Small intestine (tissue), 7 donors: ENCODE measurements around the gene VHLL. TPM values are rescaled to one million over a fixed set of nuclear protein-coding genes. Genes with fewer than 3 reads are reported as not detected.

Experiments
- DNase-seq, 2 donors: peaks; one replicate each; pipeline versions ENCODE4 v3.0.0 to v3.0.0-alpha.2; 2013
- FAIRE-seq: peaks from 2 replicates; lab custom pipeline; 2012; peaks lifted over from hg19 to GRCh38; lab: Jason Lieb, UNC
- H3K27ac ChIP-seq, 3 donors: one replicate each; pipeline ENCODE4 v1.5.1; 2013; ENCODE audit warnings: low read length in 2 of 3, mild to moderate bottlenecking in 2 of 3, control low read depth in 1 of 3, inconsistent platforms in 1 of 3, low read depth in 1 of 3, moderate library complexity in 1 of 3
- H3K27me3 ChIP-seq, 3 donors: one replicate each; pipeline ENCODE4 v1.6.1; 2013; ENCODE audit warnings: low read length in 3 of 3, inconsistent platforms in 1 of 3; ENCODE audit not compliant: control insufficient read depth in 3 of 3, insufficient read depth in 3 of 3
- H3K36me3 ChIP-seq, 3 donors: one replicate each; pipeline ENCODE4 v1.6.1; 2013; ENCODE audit warnings: low read length in 3 of 3, inconsistent platforms in 1 of 3, low read depth in 1 of 3, mild to moderate bottlenecking in 1 of 3, moderate library complexity in 1 of 3; ENCODE audit not compliant: control insufficient read depth in 3 of 3, insufficient read depth in 2 of 3
- H3K4me1 ChIP-seq, 3 donors: one replicate each; pipeline ENCODE4 v1.6.1; 2013; ENCODE audit warnings: low read length in 2 of 3, inconsistent platforms in 1 of 3, low read depth in 1 of 3, mild to moderate bottlenecking in 1 of 3, moderate library complexity in 1 of 3; ENCODE audit not compliant: control insufficient read depth in 3 of 3, insufficient read depth in 2 of 3
- H3K4me3 ChIP-seq, 3 donors: one replicate each; pipeline ENCODE4 v1.5.1; 2013; ENCODE audit warnings: low read length in 3 of 3, control low read depth in 1 of 3, inconsistent platforms in 1 of 3, low read depth in 1 of 3, mild to moderate bottlenecking in 1 of 3, moderate library complexity in 1 of 3
- H3K9me3 ChIP-seq, 2 donors: one replicate each; pipeline ENCODE4 v1.6.1; 2013; ENCODE audit warnings: low read depth in 1 of 2, low read length in 1 of 2; ENCODE audit not compliant: control insufficient read depth in 2 of 2, insufficient read depth in 1 of 2
- WGBS, 3 donors: extraction: QIAGEN DNeasy Blood & Tissue Kit; methylation state at CpG; one replicate each; pipeline ENCODE4 v1.1.7; 2013; 5-methylcytosine and 5-hydroxymethylcytosine counted together
- polyA plus RNA-seq, 4 donors: library from polyadenylated mRNA; stranded (reverse) in 3 of 4; unstranded in 1 of 4; fragments of 200-250 nt in 3 of 4; fragments of 120-200 nt in 1 of 4; gene quantifications; one replicate each; pipeline versions ENCODE4 v1.2.1 to v1.2.3, GENCODE V29; 2013
- donor health status: healthy with polysubstance abuse.
- donor health status: control.
- donor health status: control.
- donor health status: Bipolar disorder and iron deficiency.
- donor health status: healthy.

The VHLL gene
- polyA plus RNA-seq, 4 donors, result not detected

GRCh38 chr1:156259805-156260204 lies 39.3 kb downstream of the VHLL start:
- Histone ChIP-seq H3K4me1 (no peaks in the 10 kb centered on the region), H3K27ac (no peak overlapping the region), H3K9me3 (no peaks in the 10 kb centered on the region), H3K27me3 (no peaks in the 10 kb centered on the region), H3K4me3 (no peak overlapping the region), H3K36me3 (peaks cover 34 to 90% (median 44%) of the 10 kb centered on the region in 3 donors)
- no peak for FAIRE-seq
- no peak for DNase-seq
- WGBS, 3 donors, result 76 to 90% (median 80%) methylated on average over 3 of the region's 3 CpGs

GRCh38 chr1:156258859-156259258 lies 40.2 kb downstream of the VHLL start:
- no peaks in the 10 kb centered on the region for H3K27me3 ChIP-seq
- H3K9me3 ChIP-seq, result no peaks in the 10 kb centered on the region
- no peak for DNase-seq
- peaks cover 34 to 92% (median 40%) of the 10 kb centered on the region in 3 donors for H3K36me3 ChIP-seq
- 92 to 97% (median 97%) methylated on average over 8 of the region's 8 CpGs for WGBS, 3 donors
- no peak for FAIRE-seq
- no peaks in the 10 kb centered on the region for H3K4me1 ChIP-seq
- H3K4me3 ChIP-seq, result no peak overlapping the region
- H3K27ac ChIP-seq, result no peak overlapping the region

- Histone ChIP-seq H3K36me3 (peaks cover 32 to 95% (median 41%) of the 10 kb centered on the region in 3 donors), H3K4me3 (no peak overlapping the region)
- 81 to 95% (median 91%) methylated on average over 2 of the region's 2 CpGs for WGBS, 3 donors
Observed at GRCh38 chr1:156257711-156258110, 41.4 kb downstream of the VHLL start.

GRCh38 chr1:156253634-156254033 lies 45.5 kb downstream of the VHLL start:
- 86 to 94% (median 90%) methylated on average over 3 of the region's 3 CpGs for WGBS, 3 donors
- Histone ChIP-seq H3K9me3 (no peaks in the 10 kb centered on the region), H3K4me1 (no peaks in the 10 kb centered on the region), H3K36me3 (peaks cover 36 to 95% (median 36%) of the 10 kb centered on the region in 3 donors), H3K27ac (no peak overlapping the region), H3K4me3 (no peak overlapping the region), H3K27me3 (no peaks in the 10 kb centered on the region)
- FAIRE-seq (no peak), DNase-seq (no peak)

More at GRCh38 chr1:156257711-156258110, 41.4 kb downstream of the VHLL start:
- H3K27me3 ChIP-seq, result no peaks in the 10 kb centered on the region
- H3K27ac ChIP-seq, result no peak overlapping the region
- H3K9me3 ChIP-seq, result no peaks in the 10 kb centered on the region
- H3K4me1 ChIP-seq, result no peaks in the 10 kb centered on the region
- no peak for FAIRE-seq
- no peak for DNase-seq

- H3K27ac ChIP-seq, result no peak overlapping the region
Observed at GRCh38 chr1:156251527-156251926, 47.6 kb downstream of the VHLL start.

GRCh38 chr1:156249593-156249992 lies 49.5 kb downstream of the VHLL start:
- FAIRE-seq, result no peak
- peaks cover 0 to 7% (median 0%) of the 10 kb centered on the region in 3 donors for H3K4me1 ChIP-seq
- H3K27me3 ChIP-seq, result peaks cover 0 to 18% (median 6%) of the 10 kb centered on the region in 3 donors
- H3K4me3 ChIP-seq, result no peak overlapping the region
- no peak overlapping the region for H3K27ac ChIP-seq
- peaks cover 24 to 67% (median 27%) of the 10 kb centered on the region in 3 donors for H3K36me3 ChIP-seq
- DNase-seq, result no peak
- H3K9me3 ChIP-seq, result no peaks in the 10 kb centered on the region
- 86 to 94% (median 90%) methylated on average over 4 to 5 of the region's 5 CpGs for WGBS, 3 donors

More at GRCh38 chr1:156251527-156251926, 47.6 kb downstream of the VHLL start:
- 39 to 63% (median 43%) methylated on average over 2 to 3 of the region's 3 CpGs for WGBS, 3 donors
- Histone ChIP-seq H3K27me3 (peaks cover 0 to under 1% (median 0%) of the 10 kb centered on the region in 3 donors), H3K4me3 (no peak overlapping the region), H3K36me3 (peaks cover 27 to 85% (median 29%) of the 10 kb centered on the region in 3 donors), H3K4me1 (no peaks in the 10 kb centered on the region), H3K9me3 (no peaks in the 10 kb centered on the region)
- DNase-seq, result no peak
- FAIRE-seq, result no peak

Other genes starting within 250 kb of the VHLL start
- gene UBQLN4, start 245.5 kb downstream of the VHLL start, polyA plus RNA-seq, result 10 to 100 TPM; 14.1 to 37.1 (median 20.4) TPM
- gene LAMTOR2, start 244.5 kb downstream of the VHLL start, polyA plus RNA-seq, result 100 to 1,000 TPM in 3 of 4 donors, 10 to 100 TPM in 1; 66.7 to 226 (median 148) TPM
- 100 to 1,000 TPM; 140 to 216 (median 169) TPM for gene RAB25, start 238.1 kb downstream of the VHLL start, polyA plus RNA-seq
- 1 to 10 TPM in 2 of 4 donors, under 1 TPM in 2; under 0.01 to 5.6 (median 0.87) TPM for gene MEX3A, start 216.8 kb downstream of the VHLL start, polyA plus RNA-seq
- 100 to 1,000 TPM in 3 of 4 donors, 10 to 100 TPM in 1; 89.7 to 168 (median 105) TPM for gene LMNA, start 184.6 kb downstream of the VHLL start, polyA plus RNA-seq
- gene SEMA4A, start 145.7 kb downstream of the VHLL start, polyA plus RNA-seq, result 1 to 10 TPM in 3 of 4 donors, under 1 TPM in 1; 0.89 to 7.7 (median 1.8) TPM
- gene SLC25A44, start 105.2 kb downstream of the VHLL start, polyA plus RNA-seq, result 10 to 100 TPM; 13.4 to 46.6 (median 17.3) TPM
- 10 to 100 TPM; 53.5 to 65.9 (median 62.2) TPM for gene PMF1, start 86.3 kb downstream of the VHLL start, polyA plus RNA-seq
- gene BGLAP, start 57.1 kb downstream of the VHLL start, polyA plus RNA-seq, result 1 to 10 TPM in 1 of 4 donors, under 1 TPM in 1, not detected in 2; 0.48 to 3.9 TPM
- gene PAQR6, start 51.3 kb downstream of the VHLL start, polyA plus RNA-seq, result 1 to 10 TPM; 3.0 to 8.7 (median 5.5) TPM
- gene SMG5, start 16.5 kb downstream of the VHLL start, polyA plus RNA-seq, result 10 to 100 TPM; 30.0 to 57.0 (median 43.3) TPM
- 1 to 10 TPM; 2.2 to 8.3 (median 4.6) TPM for gene TMEM79, start 15.0 kb downstream of the VHLL start, polyA plus RNA-seq
- 100 to 1,000 TPM in 1 of 4 donors, 10 to 100 TPM in 3; 30.7 to 263 (median 63.9) TPM for gene GLMP, start 3.6 kb downstream of the VHLL start, polyA plus RNA-seq
- gene CCT3, start 39.0 kb upstream of the VHLL start, polyA plus RNA-seq, result 100 to 1,000 TPM; 113 to 187 (median 155) TPM
- gene TSACC, start 39.2 kb upstream of the VHLL start, polyA plus RNA-seq, result 1 to 10 TPM in 2 of 4 donors, under 1 TPM in 1, not detected in 1; 0.73 to 3.1 (median 1.0) TPM
- 10 to 100 TPM in 1 of 4 donors, 1 to 10 TPM in 2, under 1 TPM in 1; 0.27 to 55.2 (median 2.7) TPM for gene RHBG, start 69.9 kb upstream of the VHLL start, polyA plus RNA-seq
- gene MEF2D, start 201.5 kb upstream of the VHLL start, polyA plus RNA-seq, result 10 to 100 TPM in 2 of 4 donors, 1 to 10 TPM in 2; 5.8 to 23.7 (median 13.0) TPM